A549 (cell line): ENCODE results near the gene RASA2.

Experiments
- CEBPB ChIP-seq, 2 experiments: fragments of >200 bp in 1 of 2; sonication (Bioruptor Twin) in 1 of 2; formaldehyde crosslinking in 1 of 2; IDR thresholded peaks; 2 replicates each; pipeline ENCODE4 v1.6.1; 2012 to 2016
- CTCF ChIP-seq: fragments of >200 bp; sonication (Bioruptor Twin); formaldehyde crosslinking; IDR thresholded peaks from 3 replicates; pipeline ENCODE4 v1.5.1; 2016
- EP300 ChIP-seq, 2 experiments: fragments of >200 bp; sonication (Bioruptor Twin); formaldehyde crosslinking; IDR thresholded peaks; 2 replicates in 1 of 2; 3 replicates in 1 of 2; pipeline ENCODE4 v1.6.1; 2016 to 2017
- HMGXB4 ChIP-seq: fragments of 250-450 bp; sonication (Bioruptor Pico); IDR thresholded peaks from 2 replicates; pipeline ENCODE4 v1.5.0; 2021; ENCODE audit warnings: mild to moderate bottlenecking, moderate library complexity, borderline replicate concordance
- SMC3 ChIP-seq: fragments of >200 bp; sonication (Bioruptor Twin); formaldehyde crosslinking; IDR thresholded peaks from 3 replicates; pipeline ENCODE4 v1.6.1; 2018; ENCODE audit warnings: inconsistent platforms

DNA sequence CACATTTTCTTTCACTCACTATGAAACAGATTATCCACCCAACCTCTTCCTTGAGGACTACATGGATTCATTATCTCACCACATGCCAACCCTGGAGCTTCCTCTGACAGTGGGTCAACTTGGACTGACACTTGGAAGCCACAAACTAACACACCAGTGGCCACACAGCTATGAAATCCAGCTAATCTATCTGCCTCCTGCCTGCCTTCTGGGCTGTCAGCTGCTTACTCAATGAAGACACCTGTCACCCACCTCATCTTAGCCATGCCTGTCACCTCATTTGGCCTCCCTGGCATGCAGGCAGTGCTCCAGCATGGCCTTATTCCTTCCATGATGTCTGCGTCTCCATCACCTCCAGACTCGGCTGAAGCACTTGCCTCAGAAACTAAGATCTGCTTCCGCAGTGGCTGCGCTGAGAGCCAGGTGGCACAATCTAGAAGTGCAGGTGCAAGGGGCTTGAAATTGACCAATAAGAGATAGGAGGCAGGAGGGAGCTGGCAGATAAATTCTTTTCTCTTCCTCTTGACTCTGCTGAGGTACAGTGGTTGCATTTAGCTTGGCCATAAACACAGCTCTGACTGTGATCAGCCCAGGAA, 146.1 kb downstream of the RASA2 start:
- TF ChIP-seq CEBPB (IDR thresholded peaks at IDR 0.05) (no peak), SMC3 (no peak), CTCF (no peak), HMGXB4 (CRISPR knock-in tag) (no peak), EP300 (IDR thresholded peaks at IDR 0.05) (no peak)
